HCT116 (cell line): ENCODE data around the gene RRAS2. TPM values are rescaled to one million over a fixed set of nuclear protein-coding genes. Genes with fewer than 3 reads are reported as not detected.

ENCODE experiments used
- ATAC-seq: fragments of 200-7000 bp; cut with Tn5 transposase; 2 replicates; pipeline ENCODE4 v1.9.1; 2020; ENCODE audit warnings: mild to moderate bottlenecking, moderate library complexity
- BruUV-seq: library from RNA; stranded (reverse); fragments of 400-500 nt; replicated peaks from 2 replicates; lab custom pipeline; 2021; lab: Mats Ljungman, UMichigan
- CTCF ChIA-PET: fragments of 300-600 bp; sonication (Branson Sonifier 250); formaldehyde crosslinking; loops from one replicate; lab custom pipeline; 2021; ENCODE audit warnings: antibody characterized with exemption; lab: Charles Lee
- POLR2A ChIA-PET: fragments of 300-600, 350-600 bp; sonication (Branson Sonifier 250); formaldehyde crosslinking; loops from one replicate; lab custom pipeline; 2021; ENCODE audit warnings: antibody characterized with exemption; lab: Charles Lee
- RAD21 ChIA-PET, 2 experiments: fragments of 300-600 bp; sonication (Branson Sonifier 250); formaldehyde crosslinking; loops; one replicate each; lab custom pipeline; 2023; ENCODE audit warnings: low total read pairs in 2 of 2; ENCODE audit not compliant: uncharacterized antibody in 2 of 2, unreplicated experiment in 2 of 2, low non-redundant PET in 1 of 2; lab: Charles Lee
- DNase-seq: peaks from one replicate; pipeline ENCODE4 v3.0.0-alpha.2; 2010; ENCODE audit warnings: low read depth, low spot score
- H2AFZ ChIP-seq: fragments of 200-600 bp; shearing (Covaris generic), sonication (generic); 2 replicates; pipeline ENCODE4 v1.6.1; 2017; ENCODE audit warnings: low read depth, mixed run types, mixed read lengths, antibody characterized with exemption, low read length; ENCODE audit not compliant: poor library complexity, severe bottlenecking
- H3K27ac ChIP-seq: 2 replicates; pipeline ENCODE4 v1.5.1; 2012; ENCODE audit warnings: low read depth, low read length
- H3K27me3 ChIP-seq: fragments of 200-600 bp; sonication (generic); 2 replicates; pipeline ENCODE4 v1.6.1; 2016; ENCODE audit warnings: mixed run types, low read length, mixed read lengths; ENCODE audit not compliant: insufficient read depth
- H3K36me3 ChIP-seq, 2 experiments: fragments of 200-500 bp in 1 of 2; fragments of 200-600 bp in 1 of 2; sonication (Bioruptor generic) in 1 of 2; sonication (generic) in 1 of 2; 2 replicates each; pipeline versions ENCODE4 v1.5.1 to v1.6.1; 2014 to 2016; ENCODE audit warnings: low read length in 2 of 2, inconsistent platforms in 1 of 2, mixed read lengths in 1 of 2, mixed run types in 1 of 2; ENCODE audit not compliant: insufficient read depth in 2 of 2, control insufficient read depth in 1 of 2
- H3K4me1 ChIP-seq, 2 experiments: fragments of 200-600 bp in 1 of 2; sonication (generic) in 1 of 2; 2 replicates each; pipeline versions ENCODE4 v1.5.1 to v1.6.1; 2012 to 2017; ENCODE audit warnings: low read length in 2 of 2, inconsistent platforms in 1 of 2, mild to moderate bottlenecking in 1 of 2, mixed read lengths in 1 of 2, mixed run types in 1 of 2, moderate library complexity in 1 of 2; ENCODE audit not compliant: insufficient read depth in 2 of 2, control insufficient read depth in 1 of 2
- H3K4me2 ChIP-seq: fragments of 200-600 bp; sonication (generic); 2 replicates; pipeline ENCODE4 v1.6.1; 2017; ENCODE audit warnings: mixed run types, low read length, mixed read lengths
- H3K4me3 ChIP-seq, 2 experiments: fragments of 200-600 bp in 1 of 2; sonication (generic) in 1 of 2; replicated peaks in 1 of 2; 2 replicates each; pipeline ENCODE4 v1.5.1; 2011 to 2016; ENCODE audit warnings: low read length in 2 of 2, control low read depth in 1 of 2, low read depth in 1 of 2, mild to moderate bottlenecking in 1 of 2, mixed read lengths in 1 of 2, mixed run types in 1 of 2
- H3K79me2 ChIP-seq: fragments of 200-600 bp; sonication (generic); 2 replicates; pipeline ENCODE4 v1.6.1; 2017; ENCODE audit warnings: mild to moderate bottlenecking, mixed run types, low read length, moderate library complexity, mixed read lengths; ENCODE audit not compliant: insufficient read depth
- H3K9ac ChIP-seq: fragments of 200-600 bp; sonication (generic); 2 replicates; pipeline ENCODE4 v1.6.1; 2016; ENCODE audit warnings: low read length, mixed read lengths
- H3K9me2 ChIP-seq: fragments of 200-600 bp; sonication (generic), shearing (Covaris generic); 2 replicates; pipeline ENCODE4 v1.6.1; 2017; ENCODE audit warnings: mixed run types, mild to moderate bottlenecking, moderate library complexity; ENCODE audit not compliant: insufficient read depth
- H3K9me3 ChIP-seq, 2 experiments: fragments of 200-500 bp in 1 of 2; fragments of 200-600 bp in 1 of 2; sonication (Bioruptor generic) in 1 of 2; sonication (generic) in 1 of 2; 2 replicates each; pipeline ENCODE4 v1.6.1; 2014 to 2017; ENCODE audit warnings: low read length in 2 of 2, mixed read lengths in 2 of 2, inconsistent platforms in 1 of 2, low read depth in 1 of 2, mild to moderate bottlenecking in 1 of 2, mixed run types in 1 of 2, moderate library complexity in 1 of 2; ENCODE audit not compliant: control insufficient read depth in 1 of 2, insufficient read depth in 1 of 2
- H4K20me1 ChIP-seq: fragments of 200-600 bp; sonication (generic), shearing (Covaris generic); 2 replicates; pipeline ENCODE4 v1.6.1; 2017; ENCODE audit warnings: mixed run types, mild to moderate bottlenecking, moderate library complexity; ENCODE audit not compliant: insufficient read depth
- ATF3 ChIP-seq: IDR thresholded peaks from 2 replicates; pipeline ENCODE4 v1.6.1; 2012
- CEBPB ChIP-seq: IDR thresholded peaks from 2 replicates; pipeline ENCODE4 v1.6.1; 2012; ENCODE audit warnings: low read depth
- CTCF ChIP-seq, 3 experiments: fragments of 200-600 bp in 1 of 3; sonication (generic) in 1 of 3; IDR thresholded peaks in 2 of 3; conservative IDR thresholded peaks in 1 of 3; 2 replicates each; pipeline ENCODE4 v1.5.1; 2012 to 2017; ENCODE audit warnings: low read depth in 2 of 3, low read length in 2 of 3, antibody characterized with exemption in 1 of 3, borderline replicate concordance in 1 of 3, control low read depth in 1 of 3, mild to moderate bottlenecking in 1 of 3, mixed read lengths in 1 of 3, mixed run types in 1 of 3, moderate library complexity in 1 of 3; ENCODE audit not compliant: insufficient read depth in 1 of 3
- MAX ChIP-seq: IDR thresholded peaks from 2 replicates; pipeline ENCODE4 v1.6.1; 2012
- POLR2AphosphoS5 ChIP-seq: IDR thresholded peaks from 2 replicates; pipeline ENCODE4 v1.6.1; 2011; ENCODE audit warnings: mild to moderate bottlenecking, low read depth, low read length, moderate library complexity
- RAD21 ChIP-seq: IDR thresholded peaks from 2 replicates; pipeline ENCODE4 v1.6.1; 2012; ENCODE audit warnings: low read depth, mild to moderate bottlenecking
- SIN3A ChIP-seq: IDR thresholded peaks from 2 replicates; pipeline ENCODE4 v1.6.1; 2012; ENCODE audit warnings: low read depth
- SP1 ChIP-seq: IDR thresholded peaks from 2 replicates; pipeline ENCODE4 v1.6.1; 2012; ENCODE audit warnings: low read depth
- SRF ChIP-seq: IDR thresholded peaks from 2 replicates; pipeline ENCODE4 v1.6.1; 2012; ENCODE audit warnings: low read depth
- TCF7L2 ChIP-seq: IDR thresholded peaks from 2 replicates; pipeline ENCODE4 v1.7.0; 2011; ENCODE audit warnings: borderline replicate concordance, inconsistent platforms; ENCODE audit not compliant: insufficient read depth, insufficient read length; ENCODE audit errors: extremely low read depth
- YY1 ChIP-seq: IDR thresholded peaks from 2 replicates; pipeline ENCODE4 v1.6.1; 2011; ENCODE audit warnings: low read length, low read depth, moderate library complexity, mild to moderate bottlenecking; ENCODE audit not compliant: insufficient replicate concordance; ENCODE audit errors: extremely low read depth
- ZNF274 ChIP-seq: fragments of 200-500 bp; sonication (Bioruptor generic); IDR thresholded peaks from 2 replicates; pipeline ENCODE4 v1.6.1; 2014; ENCODE audit warnings: mild to moderate bottlenecking, low read depth, low read length, inconsistent platforms
- intact Hi-C: fragments of 100-400 bp; cut with micrococcal nuclease; formaldehyde crosslinking; loops from 2 replicates; pipeline ENCODE4 v1.10.0; 2022
- total RNA-seq: library from RNA; stranded (reverse); gene quantifications from one replicate; pipeline ENCODE4 v1.2.1, GENCODE V29; 2021; ENCODE audit not compliant: unreplicated experiment

The RRAS2 gene
- total RNA-seq, 1 experiment from 2014 or later: 54.5 TPM

- no peaks in the 10 kb centered on the region for H3K27me3 ChIP-seq
- no TSS peak for BruUV-seq
- TF ChIP-seq RAD21 (peak; percentile 88), MAX (no peak), CTCF (IDR thresholded peaks at IDR 0.05 in 2 of 3, conservative IDR thresholded peaks at IDR 0.05 in 1 of 3; ENCODE audit: borderline replicate concordance in 1 of 3, insufficient read depth in 1 of 3, low read depth in 2 of 3, low read length in 2 of 3) (peak; percentile 73 to 79 (median 77); a peak in 5 of 6 replicates)
- H3K4me1 ChIP-seq: no peaks in the 10 kb centered on the region
- ATAC-seq: peak; percentile 97
- peak; percentile 42 for DNase-seq
- ChIA-PET RAD21 (interaction anchor here (0.7 to 2.0 kb wide), 4 partner anchors 118 to 154 kb away, joined by 3 to 19 read pairs (median 12); no protein-coding TSS in a partner anchor), CTCF (interaction anchor here (0.6 to 5.5 kb wide), 16 partner anchors 7 to 607 kb away, joined by 3 to 71 read pairs (median 4); no protein-coding TSS in a partner anchor), POLR2A (interaction anchor here (1.6 kb wide), 1 partner anchor 155 kb away, joined by 7 read pairs; no protein-coding TSS in a partner anchor)
- H3K4me3 ChIP-seq: no peak overlapping the region
- no peak overlapping the region for H3K4me2 ChIP-seq
- no peaks in the 10 kb centered on the region for H3K36me3 ChIP-seq
- no peak overlapping the region for H3K9ac ChIP-seq
- no peak overlapping the region for H2AFZ ChIP-seq
- intact Hi-C loops: loop anchor here (1.0 to 2.0 kb wide), 2 partner anchors 118 to 155 kb away; no protein-coding TSS in a partner anchor
- peaks cover 90% of the 10 kb centered on the region for H3K79me2 ChIP-seq
- H4K20me1 ChIP-seq: peaks cover 5% of the 10 kb centered on the region; the same call in 1 of the 2 replicates
- H3K9me2 ChIP-seq: no peaks in the 10 kb centered on the region
- no peaks in the 10 kb centered on the region for H3K9me3 ChIP-seq
- no peak overlapping the region for H3K27ac ChIP-seq
Observed at GRCh38 chr11:14300661-14301304, 58.2 kb downstream of the RRAS2 start.

GRCh38 chr11:14299921-14300320 is 59.1 kb downstream of the RRAS2 start:
- H4K20me1 ChIP-seq: no peaks in the 10 kb centered on the region; the same call in 1 of the 2 replicates
- POLR2A ChIA-PET: interaction anchor here (1.6 kb wide), 1 partner anchor 156 kb away, joined by 7 read pairs; no protein-coding TSS in a partner anchor
- BruUV-seq: no TSS peak
- TF ChIP-seq CTCF (IDR thresholded peaks at IDR 0.05 in 2 of 3, conservative IDR thresholded peaks at IDR 0.05 in 1 of 3; ENCODE audit: borderline replicate concordance in 1 of 3, insufficient read depth in 1 of 3, low read depth in 2 of 3, low read length in 2 of 3) (no peak), YY1 (no peak), TCF7L2 (no peak), ATF3 (no peak), ZNF274 (no peak), SRF (no peak), SIN3A (no peak), RAD21 (no peak), POLR2AphosphoS5 (no peak), SP1 (no peak), CEBPB (no peak)

More at GRCh38 chr11:14299921-14300320, 59.1 kb downstream of the RRAS2 start:
- no peaks in the 10 kb centered on the region for H3K27me3 ChIP-seq
- ChIA-PET CTCF (interaction anchor here (0.9 to 5.5 kb wide), 5 partner anchors 8 to 608 kb away, joined by 3 to 71 read pairs (median 9); no protein-coding TSS in a partner anchor), RAD21 (interaction anchor here (1.5 to 2.0 kb wide), 2 partner anchors 155 kb away, joined by 18 to 19 read pairs; no protein-coding TSS in a partner anchor)
- no peak overlapping the region for H2AFZ ChIP-seq
- H3K4me1 ChIP-seq: no peaks in the 10 kb centered on the region
- no peak overlapping the region for H3K9ac ChIP-seq
- DNase-seq (no peak), ATAC-seq (no peak)
- H3K79me2 ChIP-seq: peaks cover 89% of the 10 kb centered on the region
- H3K4me2 ChIP-seq: no peak overlapping the region
- intact Hi-C loops: loop anchor here (1.0 to 2.0 kb wide), 2 partner anchors 119 to 155 kb away; no protein-coding TSS in a partner anchor
- no peaks in the 10 kb centered on the region for H3K36me3 ChIP-seq
- H3K27ac ChIP-seq: no peak overlapping the region
- no peaks in the 10 kb centered on the region for H3K9me2 ChIP-seq
- no peak overlapping the region for H3K4me3 ChIP-seq
- H3K9me3 ChIP-seq: no peaks in the 10 kb centered on the region
